ENCODE data around the gene OSBPL8. TPM values are rescaled to one million over a fixed set of nuclear protein-coding genes. Genes with fewer than 3 reads are reported as not detected.
A peak's percentile ranks its signal among the peaks of the same experiment; 100 is the strongest.

OSBPL8 gene
- total and polyA plus RNA-seq, 10 of the 15 experiments (the other 5 are each of a cell fraction or from before 2014, with no cell fraction given), result 10.4 to 58.0 (median 32.0) TPM

GRCh38 chr12:76554405-76555230, 5.0 kb downstream of the OSBPL8 start:
- peaks cover 3% of the 10 kb centered on the region; the same call in 1 of the 2 replicates for H3K4me1 ChIP-seq (ENCODE audit: control insufficient read depth, insufficient read depth, low read length)
- in situ Hi-C loops (cut with MboI) (loop anchor here (5.0 kb wide), 1 partner anchor 482 kb away; no protein-coding TSS in a partner anchor), intact Hi-C loops (cut with micrococcal nuclease; ENCODE audit: unreplicated experiment) (loop anchor here (5.0 to 10.0 kb wide), 6 partner anchors 82 to 1042 kb away; partner anchors contain the start of genes BBS10, KRR1, NAP1L1 and ZDHHC17)
- peak; percentile 71; the same call in 1 of the 2 replicates for TF ChIP-seq SPI1 (IDR thresholded peaks at IDR 0.05; ENCODE audit: borderline replicate concordance, insufficient read depth, low read depth, low read length)
- TF ChIP-seq CEBPB (IDR thresholded peaks at IDR 0.05; ENCODE audit: borderline replicate concordance in 1 of 2, low read depth in 2 of 2, low read length in 2 of 2), result no peak
- DNase-seq (ENCODE audit: low read depth, low spot score) (no peak), ATAC-seq (no peak), FAIRE-seq (no peak)
- H3K4me3 ChIP-seq, result no peak overlapping the region
- peaks cover 37% of the 10 kb centered on the region for H3K79me2 ChIP-seq (ENCODE audit: control insufficient read depth, insufficient read depth, low read length)
- SMC1A ChIA-PET (ENCODE audit: uncharacterized antibody, unreplicated experiment), result interaction anchor here (0.6 to 1.5 kb wide), 9 partner anchors 9 to 1720 kb away, joined by 3 to 8 read pairs (median 3); no protein-coding TSS in a partner anchor
- H3K27ac ChIP-seq (ENCODE audit: control insufficient read depth, insufficient read depth), result no peak overlapping the region
- WGBS (ENCODE audit: insufficient coverage, insufficient replicate concordance, low lambda C conversion rate, missing lambda C conversion rate), result 65% methylated on average over 2 of the region's 2 CpGs
- peak overlapping the region; percentile 43; the same call in 1 of the 2 replicates for H3K4me2 ChIP-seq (ENCODE audit: control insufficient read depth, insufficient read depth)
- no TSS peak for BruUV-seq (replicated peaks)
- no peak overlapping the region for H3K9ac ChIP-seq (ENCODE audit: control insufficient read depth, insufficient read depth, low read length)
- no peaks in the 10 kb centered on the region for H3K27me3 ChIP-seq (replicated peaks in 1 of 2; ENCODE audit: control insufficient read depth in 2 of 2, insufficient read depth in 2 of 2, low read length in 1 of 2)
- POLR2A ChIA-PET, result interaction anchor here (0.6 kb wide), 2 partner anchors 27 to 607 kb away, joined by 3 to 5 read pairs; no protein-coding TSS in a partner anchor
- no peaks in the 10 kb centered on the region for H3K9me3 ChIP-seq (replicated peaks; ENCODE audit: control insufficient read depth, insufficient read depth, low read length)
- H4K20me1 ChIP-seq (ENCODE audit: control insufficient read depth, insufficient read depth), result no peaks in the 10 kb centered on the region
- H2AFZ ChIP-seq (ENCODE audit: control insufficient read depth, low read depth, low read length), result no peak overlapping the region
- RAD21 ChIA-PET (ENCODE audit: unreplicated experiment), result interaction anchor here (0.8 to 1.5 kb wide), 4 partner anchors 10 to 100 kb away, joined by 3 to 4 read pairs (median 4); no protein-coding TSS in a partner anchor
- no peaks in the 10 kb centered on the region for H3K36me3 ChIP-seq (ENCODE audit: control insufficient read depth in 2 of 2, insufficient read depth in 2 of 2, low read length in 1 of 2)
- CTCF ChIA-PET, result interaction anchor here (0.9 to 1.8 kb wide), 7 partner anchors 14 to 475 kb away, joined by 3 to 13 read pairs (median 3); no protein-coding TSS in a partner anchor

Data from GM12878 (cell line).